Measurements from ENCODE around the gene NHEJ1. TPM values are rescaled to one million over a fixed set of nuclear protein-coding genes. Genes with fewer than 3 reads are reported as not detected.
A peak's percentile ranks its signal among the peaks of the same experiment; 100 is the strongest.

Gene NHEJ1
- total RNA-seq, 1 donor from 2014 or later, result 10.8 TPM

GRCh38 chr2:219030177-219030940, 130.3 kb downstream of the NHEJ1 start:
- no peak for TF ChIP-seq EZH2 (IDR thresholded peaks at IDR 0.05; ENCODE audit: insufficient read depth, low read length)
- TF ChIP-seq CTCF (IDR thresholded peaks at IDR 0.05; ENCODE audit: insufficient read depth, low read depth, low read length), result no peak
- no peaks in the 10 kb centered on the region for H3K4me1 ChIP-seq (ENCODE audit: insufficient read depth, low read length)
- H4K20me1 ChIP-seq (ENCODE audit: insufficient read depth, low read length), result no peaks in the 10 kb centered on the region
- no peak overlapping the region for H3K4me2 ChIP-seq (ENCODE audit: low read length)
- H3K36me3 Mint-ChIP-seq (ENCODE audit: low read depth, unreplicated experiment), result no peaks in the 10 kb centered on the region
- H3K79me2 ChIP-seq (ENCODE audit: insufficient read depth, low read length), result no peaks in the 10 kb centered on the region
- H3K4me3 ChIP-seq (ENCODE audit: insufficient read depth, low read depth, low read length), result no peak overlapping the region
- no peak overlapping the region for H3K27ac ChIP-seq (ENCODE audit: low read depth, low read length)
- H3K9me3 Mint-ChIP-seq (ENCODE audit: unreplicated experiment), result no peaks in the 10 kb centered on the region
- no peak overlapping the region for H2AFZ ChIP-seq (ENCODE audit: low read depth, low read length)
- FAIRE-seq (no peak), DNase-seq (ENCODE audit: low read depth) (no peak)
- H3K27ac Mint-ChIP-seq (ENCODE audit: unreplicated experiment), result no peak overlapping the region
- peaks cover 71% of the 10 kb centered on the region for H3K27me3 Mint-ChIP-seq (ENCODE audit: low read depth, unreplicated experiment)
- no peak overlapping the region for H3K9ac ChIP-seq (ENCODE audit: low read length)
- no peaks in the 10 kb centered on the region for H3K4me1 Mint-ChIP-seq (ENCODE audit: low read depth, unreplicated experiment)
- no peaks in the 10 kb centered on the region for H3K9me3 ChIP-seq (ENCODE audit: insufficient read depth, low read depth, low read length)
- no peak overlapping the region for H3K4me3 Mint-ChIP-seq (ENCODE audit: unreplicated experiment)
- no peaks in the 10 kb centered on the region for H3K36me3 ChIP-seq (ENCODE audit: insufficient read depth, low read length)
- peaks cover 20% of the 10 kb centered on the region for H3K27me3 ChIP-seq (ENCODE audit: insufficient read depth, low read length)

- Histone ChIP-seq H3K9ac (ENCODE audit: low read length) (no peak overlapping the region), H3K9me3 (ENCODE audit: insufficient read depth, low read depth, low read length) (no peaks in the 10 kb centered on the region), H3K36me3 (ENCODE audit: insufficient read depth, low read length) (no peaks in the 10 kb centered on the region), H3K4me2 (ENCODE audit: low read length) (no peak overlapping the region), H2AFZ (ENCODE audit: low read depth, low read length) (no peak overlapping the region), H3K79me2 (ENCODE audit: insufficient read depth, low read length) (no peaks in the 10 kb centered on the region), H3K27me3 (ENCODE audit: insufficient read depth, low read length) (peaks cover 19% of the 10 kb centered on the region), H3K4me1 (ENCODE audit: insufficient read depth, low read length) (no peaks in the 10 kb centered on the region), H3K27ac (ENCODE audit: low read depth, low read length) (no peak overlapping the region), H4K20me1 (ENCODE audit: insufficient read depth, low read length) (no peaks in the 10 kb centered on the region), H3K4me3 (ENCODE audit: insufficient read depth, low read depth, low read length) (no peak overlapping the region)
- H3K27me3 Mint-ChIP-seq (ENCODE audit: low read depth, unreplicated experiment), result peaks cover 71% of the 10 kb centered on the region
- FAIRE-seq (peak; percentile 71), DNase-seq (ENCODE audit: low read depth) (peak; percentile 17)
- H3K4me3 Mint-ChIP-seq (ENCODE audit: unreplicated experiment), result no peak overlapping the region
- no peaks in the 10 kb centered on the region for H3K4me1 Mint-ChIP-seq (ENCODE audit: low read depth, unreplicated experiment)
- TF ChIP-seq CTCF (IDR thresholded peaks at IDR 0.05; ENCODE audit: insufficient read depth, low read depth, low read length), result peak; percentile 74
- no peak for TF ChIP-seq EZH2 (IDR thresholded peaks at IDR 0.05; ENCODE audit: insufficient read depth, low read length)
- H3K9me3 Mint-ChIP-seq (ENCODE audit: unreplicated experiment), result no peaks in the 10 kb centered on the region
- no peaks in the 10 kb centered on the region for H3K36me3 Mint-ChIP-seq (ENCODE audit: low read depth, unreplicated experiment)
- no peak overlapping the region for H3K27ac Mint-ChIP-seq (ENCODE audit: unreplicated experiment)
Measured at GRCh38 chr2:219029829-219030165, 130.8 kb downstream of the NHEJ1 start.
